IPS-20b (cell line): Measurements from ENCODE around the gene METTL13.
A peak's percentile ranks its signal among the peaks of the same experiment; 100 is the strongest.

Experiments
- H3K27ac ChIP-seq: one replicate; pipeline ENCODE4 v1.5.1; 2013; ENCODE audit warnings: low read length
- H3K27me3 ChIP-seq: 2 replicates; pipeline ENCODE4 v1.6.1; 2013; ENCODE audit warnings: mild to moderate bottlenecking, low read length, inconsistent platforms; ENCODE audit not compliant: insufficient read depth
- H3K36me3 ChIP-seq: 2 replicates; pipeline ENCODE4 v1.6.1; 2013; ENCODE audit warnings: low read depth, mild to moderate bottlenecking, inconsistent platforms, low read length, moderate library complexity; ENCODE audit not compliant: insufficient read depth
- H3K4me1 ChIP-seq: 2 replicates; pipeline ENCODE4 v1.6.1; 2013; ENCODE audit warnings: mild to moderate bottlenecking, control low read depth, inconsistent platforms, low read length, moderate library complexity; ENCODE audit not compliant: insufficient read depth
- H3K4me3 ChIP-seq: 2 replicates; pipeline ENCODE4 v1.5.1; 2013; ENCODE audit warnings: mild to moderate bottlenecking, low read length, inconsistent platforms
- H3K9ac ChIP-seq: 2 replicates; pipeline ENCODE4 v1.6.1; 2013; ENCODE audit warnings: low read depth, mild to moderate bottlenecking, inconsistent platforms, low read length, moderate library complexity
- H3K9me3 ChIP-seq: 2 replicates; pipeline ENCODE4 v1.6.1; 2013; ENCODE audit warnings: mild to moderate bottlenecking, low read depth, low read length, inconsistent platforms; ENCODE audit not compliant: insufficient read depth

Gene METTL13, protein sequence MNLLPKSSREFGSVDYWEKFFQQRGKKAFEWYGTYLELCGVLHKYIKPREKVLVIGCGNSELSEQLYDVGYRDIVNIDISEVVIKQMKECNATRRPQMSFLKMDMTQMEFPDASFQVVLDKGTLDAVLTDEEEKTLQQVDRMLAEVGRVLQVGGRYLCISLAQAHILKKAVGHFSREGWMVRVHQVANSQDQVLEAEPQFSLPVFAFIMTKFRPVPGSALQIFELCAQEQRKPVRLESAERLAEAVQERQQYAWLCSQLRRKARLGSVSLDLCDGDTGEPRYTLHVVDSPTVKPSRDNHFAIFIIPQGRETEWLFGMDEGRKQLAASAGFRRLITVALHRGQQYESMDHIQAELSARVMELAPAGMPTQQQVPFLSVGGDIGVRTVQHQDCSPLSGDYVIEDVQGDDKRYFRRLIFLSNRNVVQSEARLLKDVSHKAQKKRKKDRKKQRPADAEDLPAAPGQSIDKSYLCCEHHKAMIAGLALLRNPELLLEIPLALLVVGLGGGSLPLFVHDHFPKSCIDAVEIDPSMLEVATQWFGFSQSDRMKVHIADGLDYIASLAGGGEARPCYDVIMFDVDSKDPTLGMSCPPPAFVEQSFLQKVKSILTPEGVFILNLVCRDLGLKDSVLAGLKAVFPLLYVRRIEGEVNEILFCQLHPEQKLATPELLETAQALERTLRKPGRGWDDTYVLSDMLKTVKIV

DNA sequence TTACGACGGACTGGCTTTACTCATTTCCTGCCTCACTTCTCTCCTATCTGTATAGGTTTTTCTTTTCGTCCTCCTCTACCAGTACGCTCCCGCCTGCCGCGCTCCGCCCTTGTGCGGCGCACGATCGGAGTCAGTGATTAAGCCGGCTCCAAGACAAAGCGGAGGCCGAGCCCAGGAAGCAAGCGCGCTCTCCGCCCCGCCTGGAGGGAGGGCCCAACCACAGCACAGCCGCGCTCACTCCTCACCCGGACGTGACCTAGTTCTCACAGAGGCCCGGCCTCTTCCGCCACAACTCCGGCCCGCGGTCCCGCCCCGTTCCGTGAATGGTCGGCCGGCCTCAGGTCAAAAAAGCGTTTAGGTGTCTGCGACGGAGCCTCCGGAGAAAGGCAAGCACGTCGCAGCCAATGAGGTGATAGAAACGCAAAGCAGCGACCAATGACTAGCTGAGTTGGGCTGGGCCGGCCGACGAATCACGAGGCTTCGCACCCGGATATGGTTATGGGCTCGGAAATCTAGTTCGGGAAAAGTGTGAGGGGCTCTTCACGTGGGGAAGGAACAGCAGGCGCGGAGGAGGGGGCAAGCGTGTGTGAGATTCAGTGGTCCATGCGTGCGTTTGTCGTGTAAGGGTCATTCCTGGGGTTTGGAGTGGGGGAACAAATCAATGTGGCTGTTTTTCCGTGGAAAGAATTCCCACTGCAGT is at the start of gene METTL13:
METTL13 (plus strand) TSS at position 485 of the 700 bp plus-strand sequence. CDS start 308 bp downstream, outside the sequence.
- H3K4me3 ChIP-seq: peak within 1 kb of the TSS; percentile 95
- peaks cover 34% of the 10 kb centered on the region for H3K36me3 ChIP-seq
- peak within 1 kb of the TSS; percentile 95 for H3K9ac ChIP-seq
- H3K4me1 ChIP-seq: no peaks in the 10 kb centered on the region
- H3K9me3 ChIP-seq: no peaks in the 10 kb centered on the region
- H3K27ac ChIP-seq: peak within 1 kb of the TSS; percentile 84
- H3K27me3 ChIP-seq: no peaks in the 10 kb centered on the region

GRCh38 chr1:171736196-171736595 is 45.3 kb upstream of the METTL13 start:
- peaks cover 5% of the 10 kb centered on the region; the same call in 1 of the 2 replicates for H3K4me1 ChIP-seq
- peaks cover 12% of the 10 kb centered on the region; the same call in 1 of the 2 replicates for H3K36me3 ChIP-seq
- H3K27me3 ChIP-seq: no peaks in the 10 kb centered on the region
- no peak overlapping the region for H3K27ac ChIP-seq
- H3K4me3 ChIP-seq: no peak overlapping the region
- no peaks in the 10 kb centered on the region for H3K9me3 ChIP-seq
- H3K9ac ChIP-seq: no peak overlapping the region

DNA sequence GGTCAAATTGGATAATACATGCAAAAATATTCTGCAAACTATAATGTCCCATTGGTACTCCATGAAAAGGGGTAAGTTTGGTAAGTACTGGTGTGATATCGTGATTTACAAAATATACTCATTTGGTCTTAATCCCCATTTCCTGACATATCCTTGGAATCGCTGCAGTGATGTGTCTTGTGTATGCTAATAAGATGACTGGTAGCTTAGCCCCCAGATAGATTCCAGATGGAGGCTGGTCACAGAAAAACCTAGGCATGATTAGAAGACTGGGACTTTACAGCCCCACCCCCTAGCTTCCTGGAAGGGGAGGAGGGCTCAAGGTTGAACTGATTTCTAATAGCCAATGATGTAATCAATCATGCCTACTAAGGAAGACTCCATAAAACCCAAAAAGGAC is 42.5 kb upstream of the METTL13 start:
- Histone ChIP-seq H3K36me3 (peaks cover 12% of the 10 kb centered on the region; the same call in 1 of the 2 replicates), H3K4me1 (peaks cover 15% of the 10 kb centered on the region), H3K27me3 (no peaks in the 10 kb centered on the region), H3K27ac (no peak overlapping the region), H3K9ac (no peak overlapping the region), H3K4me3 (no peak overlapping the region), H3K9me3 (no peaks in the 10 kb centered on the region)

DNA sequence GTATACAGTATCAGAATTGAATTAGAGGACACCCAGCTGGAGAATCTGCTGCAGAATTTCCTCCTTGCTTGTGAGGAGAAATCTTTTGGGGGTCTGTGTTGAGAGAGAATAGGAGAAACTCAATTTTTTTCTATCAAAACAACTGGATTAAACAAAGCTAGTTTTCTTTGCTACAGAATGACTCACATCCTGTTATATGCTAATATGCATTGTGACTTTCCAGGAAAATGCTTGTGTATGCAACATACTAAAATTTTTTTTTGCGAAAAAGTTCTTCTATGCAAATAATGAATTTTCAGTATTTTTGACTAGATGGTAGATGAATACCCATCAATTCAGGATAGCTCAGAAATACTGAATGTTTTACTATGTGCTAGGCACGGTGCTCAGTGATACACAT is 41.8 kb upstream of the METTL13 start:
- Histone ChIP-seq H3K4me1 (peaks cover 15% of the 10 kb centered on the region), H3K36me3 (peaks cover 12% of the 10 kb centered on the region; the same call in 1 of the 2 replicates), H3K27ac (no peak overlapping the region), H3K9me3 (no peaks in the 10 kb centered on the region), H3K27me3 (no peaks in the 10 kb centered on the region), H3K4me3 (no peak overlapping the region), H3K9ac (no peak overlapping the region)

- Histone ChIP-seq H3K27ac (no peak overlapping the region), H3K36me3 (peaks cover 12% of the 10 kb centered on the region; the same call in 1 of the 2 replicates), H3K9me3 (no peaks in the 10 kb centered on the region), H3K4me1 (peaks cover 15% of the 10 kb centered on the region), H3K9ac (no peak overlapping the region; the same call in 1 of the 2 replicates), H3K4me3 (peak overlapping the region; percentile 94), H3K27me3 (no peaks in the 10 kb centered on the region)
Observed at GRCh38 chr1:171740356-171740863, 41.0 kb upstream of the METTL13 start.

- H3K9me3 ChIP-seq: no peaks in the 10 kb centered on the region
- H3K36me3 ChIP-seq: peaks cover 10% of the 10 kb centered on the region; the same call in 1 of the 2 replicates
- no peaks in the 10 kb centered on the region for H3K27me3 ChIP-seq
- H3K4me3 ChIP-seq: peak overlapping the region; percentile 94
- H3K27ac ChIP-seq: no peak overlapping the region
- H3K4me1 ChIP-seq: peaks cover 15% of the 10 kb centered on the region
- H3K9ac ChIP-seq: peak overlapping the region; percentile 90; the same call in 1 of the 2 replicates
Observed at GRCh38 chr1:171740987-171741871, 40.2 kb upstream of the METTL13 start.

- peaks cover 15% of the 10 kb centered on the region for H3K4me1 ChIP-seq
- no peaks in the 10 kb centered on the region for H3K9me3 ChIP-seq
- peaks cover 2% of the 10 kb centered on the region; the same call in 1 of the 2 replicates for H3K36me3 ChIP-seq
- H3K27ac ChIP-seq: peak within 1 kb of the TSS; percentile 72
- H3K27me3 ChIP-seq: no peaks in the 10 kb centered on the region
- peak within 1 kb of the TSS; percentile 90 for H3K9ac ChIP-seq
- peak within 1 kb of the TSS; percentile 94 for H3K4me3 ChIP-seq
Observed at GRCh38 chr1:171741872-171742576, 39.4 kb upstream of the METTL13 start, which contains the start of gene VAMP4. VAMP4 (minus strand) TSS chr1:171742065; CDS start chr1:171738414, 3,651 bp downstream.

GRCh38 chr1:171742577-171742922 is 38.9 kb upstream of the METTL13 start:
- no peaks in the 10 kb centered on the region for H3K36me3 ChIP-seq
- peaks cover 15% of the 10 kb centered on the region for H3K4me1 ChIP-seq
- no peaks in the 10 kb centered on the region for H3K27me3 ChIP-seq
- H3K4me3 ChIP-seq: peak overlapping the region; percentile 94
- H3K9me3 ChIP-seq: no peaks in the 10 kb centered on the region
- peak overlapping the region; percentile 72 for H3K27ac ChIP-seq
- peak overlapping the region; percentile 90 for H3K9ac ChIP-seq

DNA sequence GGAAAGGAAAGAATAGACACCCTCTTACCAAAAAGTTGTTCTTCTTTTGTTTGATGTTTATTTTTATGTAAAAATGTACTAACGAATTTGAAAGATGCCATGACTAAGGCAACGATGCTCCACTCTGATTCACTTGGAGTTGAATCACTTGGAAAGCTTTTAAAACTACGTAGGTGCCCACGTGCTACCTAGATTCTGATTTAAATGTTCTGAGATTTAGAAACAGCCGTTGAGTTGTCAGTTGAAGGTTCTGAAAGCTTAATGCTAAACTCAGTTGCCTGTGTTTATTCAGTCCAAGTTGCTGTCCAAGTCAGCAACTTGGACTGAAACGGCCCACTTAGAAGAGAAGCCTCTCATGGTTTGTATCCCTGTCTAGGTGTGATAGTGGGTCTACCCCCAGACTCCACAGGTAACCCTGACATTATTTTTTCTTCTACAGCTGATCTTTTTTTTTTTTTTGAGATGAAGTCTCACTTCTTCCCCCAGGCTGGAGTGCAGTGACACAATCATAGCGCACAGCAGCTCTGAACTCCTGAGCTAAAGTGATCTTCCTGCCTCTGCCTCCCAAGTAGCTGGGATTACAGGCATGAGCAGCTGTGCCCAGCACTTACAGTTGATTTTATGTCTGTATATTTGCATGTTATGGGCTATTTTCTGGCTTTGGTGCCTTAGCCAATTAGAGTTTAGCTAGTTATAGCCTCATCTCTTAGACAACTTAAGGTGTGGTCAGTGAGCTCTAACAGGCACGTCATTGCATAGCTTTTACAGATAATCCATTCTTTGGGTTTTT is 38.2 kb upstream of the METTL13 start:
- Histone ChIP-seq H3K27me3 (no peaks in the 10 kb centered on the region), H3K9me3 (no peaks in the 10 kb centered on the region), H3K36me3 (no peaks in the 10 kb centered on the region), H3K9ac (peak overlapping the region; percentile 90; the same call in 1 of the 2 replicates), H3K4me1 (peaks cover 15% of the 10 kb centered on the region), H3K4me3 (peak overlapping the region; percentile 94), H3K27ac (no peak overlapping the region)

GRCh38 chr1:171744986-171745385 is 36.5 kb upstream of the METTL13 start:
- Histone ChIP-seq H3K36me3 (no peaks in the 10 kb centered on the region), H3K4me3 (no peak overlapping the region), H3K27me3 (no peaks in the 10 kb centered on the region)

More at GRCh38 chr1:171744986-171745385, 36.5 kb upstream of the METTL13 start:
- no peaks in the 10 kb centered on the region for H3K9me3 ChIP-seq
- H3K27ac ChIP-seq: no peak overlapping the region
- H3K4me1 ChIP-seq: peaks cover 15% of the 10 kb centered on the region
- no peak overlapping the region for H3K9ac ChIP-seq
